ENCODE data around the gene MAGI1.

DNA sequence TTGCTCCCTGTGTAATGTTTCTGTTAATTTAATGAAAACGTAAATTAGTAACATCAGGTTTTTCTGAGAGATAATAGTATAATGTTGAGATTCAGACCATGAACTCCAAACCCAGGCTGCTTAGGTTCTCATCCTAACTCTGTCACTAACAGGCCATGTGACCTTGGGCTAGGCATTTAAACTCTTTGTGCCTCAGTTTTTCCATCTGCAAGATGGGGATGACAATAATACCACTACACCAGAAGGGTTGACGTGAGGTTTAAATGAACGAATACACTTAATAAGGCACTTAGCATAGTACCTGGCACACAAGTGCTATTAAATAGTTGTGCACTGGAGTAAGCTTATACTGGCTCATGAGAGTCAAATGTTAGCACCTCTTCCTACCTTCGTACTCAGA lies 370.8 kb downstream of the MAGI1 start:
- TF ChIP-seq GATA3 (IDR thresholded peaks at IDR 0.05; ENCODE audit: low read depth, low read length) (no peak), GATA2 (IDR thresholded peaks at IDR 0.05; ENCODE audit: low read depth, low read length) (no peak)

Data from SH-SY5Y (cell line).